HUES6 (cell line): ENCODE results near the gene COLEC11.

ENCODE experiments used
- H3K27ac ChIP-seq: 2 replicates; pipeline ENCODE4 v1.7.0; 2013; ENCODE audit warnings: low read depth, mild to moderate bottlenecking, low read length, inconsistent platforms
- H3K27me3 ChIP-seq: 2 replicates; pipeline ENCODE4 v1.6.1; 2013; ENCODE audit warnings: low read length; ENCODE audit not compliant: control insufficient read depth, insufficient read depth
- H3K36me3 ChIP-seq: 2 replicates; pipeline ENCODE4 v1.6.1; 2013; ENCODE audit warnings: low read length; ENCODE audit not compliant: control insufficient read depth, insufficient read depth
- H3K4me1 ChIP-seq: 2 replicates; pipeline ENCODE4 v1.6.1; 2013; ENCODE audit warnings: low read length; ENCODE audit not compliant: control insufficient read depth, insufficient read depth
- H3K4me3 ChIP-seq: 2 replicates; pipeline ENCODE4 v1.5.1; 2013; ENCODE audit warnings: low read depth, low read length
- H3K9ac ChIP-seq: one replicate; pipeline ENCODE4 v1.6.1; 2013; ENCODE audit warnings: mild to moderate bottlenecking, low read length
- H3K9me3 ChIP-seq: 2 replicates; pipeline ENCODE4 v1.6.1; 2013; ENCODE audit warnings: low read depth, low read length; ENCODE audit not compliant: control insufficient read depth, insufficient read depth

Gene COLEC11

GRCh38 chr2:3585261-3586109 is 9.4 kb upstream of the COLEC11 start:
- no peaks in the 10 kb centered on the region for H3K27me3 ChIP-seq
- H3K4me3 ChIP-seq, result no peak overlapping the region
- H3K36me3 ChIP-seq, result peaks cover 30% of the 10 kb centered on the region
- H3K4me1 ChIP-seq, result no peaks in the 10 kb centered on the region
- no peak overlapping the region for H3K27ac ChIP-seq
- H3K9me3 ChIP-seq, result 0 out of 2 replicates have a peak, but pooled peaks cover 5% of the 10 kb centered on the region
- no peak overlapping the region for H3K9ac ChIP-seq

GRCh38 chr2:3586220-3586619 is 8.7 kb upstream of the COLEC11 start:
- H3K36me3 ChIP-seq, result peaks cover 23% of the 10 kb centered on the region
- no peaks in the 10 kb centered on the region for H3K27me3 ChIP-seq
- no peaks in the 10 kb centered on the region for H3K4me1 ChIP-seq
- H3K9me3 ChIP-seq, result 0 out of 2 replicates have a peak, but pooled peaks cover 5% of the 10 kb centered on the region
- H3K27ac ChIP-seq, result no peak overlapping the region
- no peak overlapping the region for H3K9ac ChIP-seq
- H3K4me3 ChIP-seq, result no peak overlapping the region

GRCh38 chr2:3587021-3587420 is 7.9 kb upstream of the COLEC11 start:
- Histone ChIP-seq H3K36me3 (peaks cover 15% of the 10 kb centered on the region), H3K9me3 (0 out of 2 replicates have a peak, but pooled peaks cover 5% of the 10 kb centered on the region), H3K4me3 (no peak overlapping the region), H3K4me1 (no peaks in the 10 kb centered on the region), H3K9ac (no peak overlapping the region), H3K27me3 (no peaks in the 10 kb centered on the region), H3K27ac (no peak overlapping the region)

GRCh38 chr2:3587432-3587831 is 7.5 kb upstream of the COLEC11 start:
- H3K36me3 ChIP-seq, result peaks cover 13% of the 10 kb centered on the region
- no peak overlapping the region for H3K27ac ChIP-seq
- H3K4me3 ChIP-seq, result no peak overlapping the region

GRCh38 chr2:3588084-3588483 is 6.8 kb upstream of the COLEC11 start:
- H3K9me3 ChIP-seq, result 0 out of 2 replicates have a peak, but pooled peaks cover 9% of the 10 kb centered on the region
- no peaks in the 10 kb centered on the region for H3K4me1 ChIP-seq
- H3K9ac ChIP-seq, result no peak overlapping the region
- peaks cover 6% of the 10 kb centered on the region; the same call in 1 of the 2 replicates for H3K36me3 ChIP-seq
- H3K27ac ChIP-seq, result no peak overlapping the region
- no peak overlapping the region for H3K4me3 ChIP-seq
- H3K27me3 ChIP-seq, result no peaks in the 10 kb centered on the region

More at GRCh38 chr2:3587432-3587831, 7.5 kb upstream of the COLEC11 start:
- H3K9me3 ChIP-seq, result 0 out of 2 replicates have a peak, but pooled peaks cover 5% of the 10 kb centered on the region
- H3K4me1 ChIP-seq, result no peaks in the 10 kb centered on the region
- no peak overlapping the region for H3K9ac ChIP-seq
- H3K27me3 ChIP-seq, result no peaks in the 10 kb centered on the region

GRCh38 chr2:3589086-3589485 is 5.8 kb upstream of the COLEC11 start:
- 0 out of 2 replicates have a peak, but pooled peaks cover 9% of the 10 kb centered on the region for H3K9me3 ChIP-seq
- H3K36me3 ChIP-seq, result peaks cover 4% of the 10 kb centered on the region; the same call in 1 of the 2 replicates
- H3K9ac ChIP-seq, result no peak overlapping the region
- H3K4me3 ChIP-seq, result no peak overlapping the region
- H3K27ac ChIP-seq, result no peak overlapping the region
- no peaks in the 10 kb centered on the region for H3K4me1 ChIP-seq
- H3K27me3 ChIP-seq, result no peaks in the 10 kb centered on the region

GRCh38 chr2:3595404-3595803 is 492 bp downstream of the COLEC11 start:
- no peak overlapping the region for H3K9ac ChIP-seq
- no peak overlapping the region for H3K4me3 ChIP-seq
- H3K27me3 ChIP-seq, result peaks cover 4% of the 10 kb centered on the region; the same call in 1 of the 2 replicates
- H3K9me3 ChIP-seq, result 0 out of 2 replicates have a peak, but pooled peaks cover 4% of the 10 kb centered on the region
- peaks cover 3% of the 10 kb centered on the region; the same call in 1 of the 2 replicates for H3K4me1 ChIP-seq
- H3K27ac ChIP-seq, result no peak overlapping the region
- H3K36me3 ChIP-seq, result no peaks in the 10 kb centered on the region; the same call in 1 of the 2 replicates

GRCh38 chr2:3595985-3596384 is 1.1 kb downstream of the COLEC11 start:
- Histone ChIP-seq H3K27me3 (peaks cover 4% of the 10 kb centered on the region; the same call in 1 of the 2 replicates), H3K36me3 (no peaks in the 10 kb centered on the region; the same call in 1 of the 2 replicates), H3K9ac (no peak overlapping the region), H3K4me1 (peaks cover 3% of the 10 kb centered on the region; the same call in 1 of the 2 replicates), H3K9me3 (0 out of 2 replicates have a peak, but pooled peaks cover 4% of the 10 kb centered on the region), H3K27ac (no peak overlapping the region), H3K4me3 (no peak overlapping the region)

- no peak overlapping the region for H3K4me3 ChIP-seq
- H3K4me1 ChIP-seq, result peaks cover 3% of the 10 kb centered on the region; the same call in 1 of the 2 replicates
- H3K27ac ChIP-seq, result no peak overlapping the region; the same call in 1 of the 2 replicates
- no peaks in the 10 kb centered on the region; the same call in 1 of the 2 replicates for H3K36me3 ChIP-seq
- 0 out of 2 replicates have a peak, but pooled peaks cover 4% of the 10 kb centered on the region for H3K9me3 ChIP-seq
- H3K27me3 ChIP-seq, result peaks cover 4% of the 10 kb centered on the region; the same call in 1 of the 2 replicates
- no peak overlapping the region for H3K9ac ChIP-seq
Measured at GRCh38 chr2:3596901-3597417, 2.0 kb downstream of the COLEC11 start.

- Histone ChIP-seq H3K4me3 (no peak overlapping the region), H3K9me3 (0 out of 2 replicates have a peak, but pooled peaks cover 2% of the 10 kb centered on the region), H3K4me1 (peaks cover 3% of the 10 kb centered on the region; the same call in 1 of the 2 replicates), H3K36me3 (no peaks in the 10 kb centered on the region; the same call in 1 of the 2 replicates), H3K27me3 (peaks cover 4% of the 10 kb centered on the region; the same call in 1 of the 2 replicates), H3K9ac (no peak overlapping the region), H3K27ac (no peak overlapping the region)
Measured at GRCh38 chr2:3597567-3597966, 2.7 kb downstream of the COLEC11 start.
